ENCODE data around the gene CPS1. TPM values are rescaled to one million over a fixed set of nuclear protein-coding genes. Genes with fewer than 3 reads are reported as not detected.

The CPS1 gene
- total RNA-seq, 4 donors from 2014 or later: 0.29 to 10.8 (median 5.5) TPM

DNA sequence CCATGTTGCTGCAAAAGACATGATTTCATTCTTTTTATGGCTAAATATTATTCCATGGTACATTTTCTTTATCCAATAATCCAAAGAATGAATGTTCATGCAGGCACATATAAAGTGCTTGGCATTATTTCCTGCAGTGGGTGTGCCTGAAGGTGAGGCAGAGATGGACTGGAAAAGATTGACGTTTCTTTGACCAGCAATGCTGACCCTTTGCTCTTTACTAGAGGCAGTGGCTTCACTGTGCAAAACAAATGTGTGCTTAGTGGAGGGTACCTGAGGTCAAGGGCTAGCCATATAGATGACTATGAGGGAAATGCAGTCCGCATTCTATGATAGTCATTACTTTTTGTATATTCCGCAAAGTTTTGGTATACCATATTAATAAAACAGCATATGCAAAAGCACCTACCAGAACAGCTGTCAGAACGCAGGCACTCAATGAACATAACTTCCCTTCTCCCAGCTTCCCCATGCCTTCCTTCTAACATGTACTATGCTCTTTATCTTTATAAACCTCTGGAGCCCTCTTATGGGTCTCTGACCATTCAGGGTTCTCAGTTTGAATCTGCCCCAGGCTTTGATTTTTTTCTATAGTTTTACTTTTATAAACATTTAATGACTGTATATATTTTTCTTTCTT is 32.6 kb upstream of the CPS1 start:
- H3K27ac ChIP-seq: no peak overlapping the region
- no peaks in the 10 kb centered on the region for H3K27me3 ChIP-seq
- no peaks in the 10 kb centered on the region for H3K4me1 ChIP-seq
- intact Hi-C loops (cut with DNase I; ENCODE audit: low total_unique reads): no loop called here
- DNase-seq: no peak
- TF ChIP-seq POLR2A (IDR thresholded peaks at IDR 0.05): no peak
- TF ChIP-seq, protein P1, sequence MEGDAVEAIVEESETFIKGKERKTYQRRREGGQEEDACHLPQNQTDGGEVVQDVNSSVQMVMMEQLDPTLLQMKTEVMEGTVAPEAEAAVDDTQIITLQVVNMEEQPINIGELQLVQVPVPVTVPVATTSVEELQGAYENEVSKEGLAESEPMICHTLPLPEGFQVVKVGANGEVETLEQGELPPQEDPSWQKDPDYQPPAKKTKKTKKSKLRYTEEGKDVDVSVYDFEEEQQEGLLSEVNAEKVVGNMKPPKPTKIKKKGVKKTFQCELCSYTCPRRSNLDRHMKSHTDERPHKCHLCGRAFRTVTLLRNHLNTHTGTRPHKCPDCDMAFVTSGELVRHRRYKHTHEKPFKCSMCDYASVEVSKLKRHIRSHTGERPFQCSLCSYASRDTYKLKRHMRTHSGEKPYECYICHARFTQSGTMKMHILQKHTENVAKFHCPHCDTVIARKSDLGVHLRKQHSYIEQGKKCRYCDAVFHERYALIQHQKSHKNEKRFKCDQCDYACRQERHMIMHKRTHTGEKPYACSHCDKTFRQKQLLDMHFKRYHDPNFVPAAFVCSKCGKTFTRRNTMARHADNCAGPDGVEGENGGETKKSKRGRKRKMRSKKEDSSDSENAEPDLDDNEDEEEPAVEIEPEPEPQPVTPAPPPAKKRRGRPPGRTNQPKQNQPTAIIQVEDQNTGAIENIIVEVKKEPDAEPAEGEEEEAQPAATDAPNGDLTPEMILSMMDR (IDR thresholded peaks at IDR 0.05): no peak
- no peaks in the 10 kb centered on the region for H3K9me3 ChIP-seq
- no peak overlapping the region for H3K4me3 ChIP-seq
- H3K36me3 ChIP-seq: no peaks in the 10 kb centered on the region

DNA sequence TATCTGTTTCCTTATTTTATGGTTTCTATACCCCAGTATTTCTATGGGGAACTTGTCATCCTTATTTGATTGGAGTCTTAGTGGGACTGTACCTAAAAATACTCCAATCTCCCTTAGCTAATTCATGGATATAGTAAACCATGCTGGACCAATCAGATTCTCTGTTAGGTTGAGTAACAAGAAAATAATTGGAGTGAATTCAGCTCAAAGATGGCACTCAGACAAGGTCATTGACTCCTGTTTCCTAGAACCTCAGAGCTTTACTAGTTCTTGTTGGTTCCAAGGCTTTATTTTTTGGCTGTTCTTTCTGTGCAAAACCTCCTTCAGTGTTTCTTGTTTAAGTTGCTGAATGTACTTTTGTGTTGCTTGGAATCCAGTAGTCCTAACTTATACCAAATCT is 31.9 kb upstream of the CPS1 start:
- no peak overlapping the region for H3K4me3 ChIP-seq
- TF ChIP-seq, protein P1 (IDR thresholded peaks at IDR 0.05): no peak
- TF ChIP-seq POLR2A (IDR thresholded peaks at IDR 0.05): no peak
- H3K27ac ChIP-seq: no peak overlapping the region
- intact Hi-C loops (cut with DNase I; ENCODE audit: low total_unique reads): no loop called here
- H3K36me3 ChIP-seq: no peaks in the 10 kb centered on the region
- no peaks in the 10 kb centered on the region for H3K27me3 ChIP-seq
- H3K4me1 ChIP-seq: no peaks in the 10 kb centered on the region
- DNase-seq: no peak
- H3K9me3 ChIP-seq: no peaks in the 10 kb centered on the region

DNA sequence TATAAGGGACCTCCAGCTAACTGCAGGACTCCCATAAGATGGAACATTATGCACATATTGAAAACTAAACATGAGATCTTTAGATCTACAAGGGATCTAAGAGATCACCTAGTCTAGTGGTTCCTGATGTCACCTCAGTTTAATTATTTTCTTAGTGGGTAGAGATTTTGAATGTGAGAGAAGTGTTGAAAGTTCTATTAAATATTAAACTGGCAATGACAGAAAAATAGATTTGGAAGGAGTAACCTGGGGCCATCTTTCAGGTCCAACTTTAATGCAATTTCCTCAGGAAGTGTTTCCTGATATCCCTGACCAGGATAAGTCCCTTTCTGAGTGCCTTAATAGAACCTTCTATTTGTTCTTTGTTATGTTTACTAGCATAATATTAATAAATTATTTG is 29.1 kb upstream of the CPS1 start:
- Histone ChIP-seq H3K4me1 (no peaks in the 10 kb centered on the region), H3K27me3 (no peaks in the 10 kb centered on the region), H3K27ac (no peak overlapping the region), H3K4me3 (no peak overlapping the region), H3K9me3 (no peaks in the 10 kb centered on the region), H3K36me3 (no peaks in the 10 kb centered on the region)
- intact Hi-C loops (cut with DNase I; ENCODE audit: low total_unique reads): no loop called here
- TF ChIP-seq POLR2A (IDR thresholded peaks at IDR 0.05): no peak
- TF ChIP-seq, protein P1 (IDR thresholded peaks at IDR 0.05): no peak
- no peak for DNase-seq

DNA sequence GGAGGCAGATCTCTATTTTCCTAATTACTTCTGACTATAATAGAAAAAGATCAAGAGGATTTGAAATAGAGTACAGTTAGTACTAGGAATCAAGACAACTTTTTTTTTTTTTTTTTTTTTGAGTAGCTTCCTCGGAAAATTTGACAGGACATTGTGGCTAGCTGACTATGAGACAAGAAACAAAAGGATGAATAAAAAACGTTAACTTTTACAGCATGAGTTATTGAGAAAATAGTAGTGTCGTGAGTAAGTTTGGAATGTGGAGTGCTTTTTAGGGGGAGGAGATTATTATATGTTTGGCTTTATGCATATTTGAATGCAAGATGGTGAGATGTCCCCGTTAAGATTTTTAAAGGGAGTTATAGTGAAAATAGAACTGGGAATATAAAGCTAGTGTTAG is 27.7 kb upstream of the CPS1 start:
- H3K4me3 ChIP-seq: no peak overlapping the region
- H3K36me3 ChIP-seq: no peaks in the 10 kb centered on the region
- no peaks in the 10 kb centered on the region for H3K4me1 ChIP-seq
- intact Hi-C loops (cut with DNase I; ENCODE audit: low total_unique reads): no loop called here
- H3K27me3 ChIP-seq: no peaks in the 10 kb centered on the region
- no peak overlapping the region for H3K27ac ChIP-seq
- TF ChIP-seq, protein P1 (IDR thresholded peaks at IDR 0.05): no peak
- TF ChIP-seq POLR2A (IDR thresholded peaks at IDR 0.05): no peak
- DNase-seq: no peak
- H3K9me3 ChIP-seq: no peaks in the 10 kb centered on the region

DNA sequence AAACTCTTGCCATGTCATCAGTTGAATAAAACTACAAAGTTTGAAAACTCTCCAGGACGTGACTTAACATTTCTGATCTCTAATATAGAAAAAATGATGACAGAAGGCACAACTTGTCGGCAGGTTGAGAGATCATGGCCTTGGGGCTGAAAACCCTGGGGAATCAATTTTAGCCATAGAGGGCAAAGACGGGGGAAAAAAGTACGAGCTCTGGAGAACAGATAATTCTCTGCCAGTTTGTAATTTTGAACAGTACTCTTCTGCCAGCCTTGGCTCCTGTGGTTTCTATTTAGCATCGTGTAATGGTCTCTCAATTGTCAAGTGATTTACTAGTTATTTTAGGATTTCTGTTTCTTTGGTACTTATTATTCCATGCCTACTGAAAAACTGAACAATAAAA is 25.3 kb upstream of the CPS1 start:
- no peaks in the 10 kb centered on the region for H3K4me1 ChIP-seq
- H3K27me3 ChIP-seq: no peaks in the 10 kb centered on the region
- no peak for TF ChIP-seq POLR2A (IDR thresholded peaks at IDR 0.05)
- no peak overlapping the region for H3K4me3 ChIP-seq
- DNase-seq: no peak
- no peaks in the 10 kb centered on the region for H3K9me3 ChIP-seq
- intact Hi-C loops (cut with DNase I; ENCODE audit: low total_unique reads): no loop called here
- no peaks in the 10 kb centered on the region for H3K36me3 ChIP-seq
- H3K27ac ChIP-seq: no peak overlapping the region

DNA sequence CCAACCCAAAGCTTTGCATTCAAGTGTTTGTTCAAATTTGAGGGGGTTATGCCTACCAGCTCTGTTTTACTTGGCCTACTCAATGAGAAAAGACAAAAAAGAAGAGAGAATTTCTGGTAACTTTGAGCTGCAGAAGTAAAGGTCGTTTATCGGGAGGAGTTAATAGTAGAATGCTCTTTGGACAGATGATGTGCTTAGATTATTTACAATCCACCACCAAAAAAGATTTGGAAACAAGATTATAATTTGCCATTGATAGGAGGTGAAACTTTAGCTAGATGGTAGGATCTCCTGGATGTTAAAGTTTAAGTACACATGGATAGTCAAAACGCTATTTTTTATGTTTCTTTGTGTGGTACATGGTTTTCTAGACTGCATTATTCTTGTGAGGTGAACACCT is 24.9 kb upstream of the CPS1 start:
- no peak overlapping the region for H3K27ac ChIP-seq
- H3K4me3 ChIP-seq: no peak overlapping the region
- H3K27me3 ChIP-seq: no peaks in the 10 kb centered on the region
- no peaks in the 10 kb centered on the region for H3K4me1 ChIP-seq
- TF ChIP-seq, protein P1 (IDR thresholded peaks at IDR 0.05): no peak
- no peak for TF ChIP-seq POLR2A (IDR thresholded peaks at IDR 0.05)
- DNase-seq: no peak
- H3K9me3 ChIP-seq: no peaks in the 10 kb centered on the region
- H3K36me3 ChIP-seq: no peaks in the 10 kb centered on the region
- intact Hi-C loops (cut with DNase I; ENCODE audit: low total_unique reads): no loop called here

Measured in uterus (tissue), 4 donors.